ENCODE results near the gene ALX1. TPM values are rescaled to one million over a fixed set of nuclear protein-coding genes. Genes with fewer than 3 reads are reported as not detected.

Gene ALX1
- not detected for total RNA-seq
- not detected for polyA plus RNA-seq

DNA sequence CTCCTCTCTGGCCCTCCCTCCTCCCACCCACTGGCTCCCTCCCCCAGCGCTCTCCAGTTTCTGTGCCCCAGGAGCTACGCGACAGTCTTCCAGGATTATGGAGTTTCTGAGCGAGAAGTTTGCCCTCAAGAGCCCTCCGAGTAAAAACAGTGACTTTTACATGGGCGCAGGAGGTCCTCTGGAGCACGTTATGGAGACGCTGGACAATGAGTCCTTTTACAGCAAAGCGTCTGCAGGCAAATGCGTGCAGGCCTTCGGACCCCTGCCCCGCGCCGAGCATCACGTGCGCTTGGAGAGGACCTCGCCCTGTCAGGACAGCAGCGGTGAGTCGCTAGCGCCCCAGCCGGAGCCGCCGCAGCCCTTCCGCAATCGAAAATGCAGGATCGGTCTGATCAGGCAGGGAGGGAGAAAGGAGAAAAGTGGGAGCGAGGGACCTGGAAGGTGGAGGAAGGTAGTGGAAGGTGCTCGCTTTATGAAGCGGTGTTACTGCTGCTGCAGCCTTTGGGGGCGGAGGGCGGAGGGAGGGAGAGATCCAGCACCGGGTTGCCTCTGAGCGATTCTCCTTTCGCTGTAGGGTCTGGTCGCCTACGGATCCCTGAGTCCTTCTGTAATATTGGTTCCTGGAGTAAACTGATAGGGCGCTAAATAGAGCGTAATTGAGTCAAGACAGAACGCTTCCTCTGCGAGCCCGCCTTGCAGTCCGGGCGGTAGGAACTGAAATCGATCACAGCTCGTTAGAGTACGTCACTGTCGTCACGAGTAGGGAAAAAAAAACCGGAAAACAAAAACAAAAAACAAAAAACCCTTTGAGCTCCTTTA, at the start of gene ALX1:
Gene ALX1, plus strand, starts transcription at position 56 of the 819 bp plus-strand sequence. Its CDS starts 42 bp downstream, at position 98.
- CTCF ChIA-PET (ENCODE audit: partially characterized antibody) = interaction anchor here (1.5 kb wide), 1 partner anchor 30 kb away, joined by 4 read pairs; no protein-coding TSS in a partner anchor
- Mint-ChIP-seq H3K9me3 (peaks cover 0 to 13% (median 8%) of the 10 kb centered on the region in 8 donors), H3K4me1 (peaks cover 0 to 11% (median 5%) of the 10 kb centered on the region in 4 donors), H3K36me3 (no peaks in the 10 kb centered on the region), H3K27ac (no peak within 1 kb of the TSS), H3K27me3 (peaks cover 26 to 37% of the 10 kb centered on the region in 2 donors), H3K4me3 (peak within 1 kb of the TSS; percentile 11 to 71 (median 56))
- Histone ChIP-seq H3K4me3 (ENCODE audit: low read length in 2 of 2) (no peak within 1 kb of the TSS), H3K36me3 (ENCODE audit: insufficient read depth, low read length) (no peaks in the 10 kb centered on the region), H3K27me3 (ENCODE audit: insufficient read depth, low read length) (no peaks in the 10 kb centered on the region), H3K27ac (ENCODE audit: low read depth, low read length) (no peak within 1 kb of the TSS), H3K9me3 (ENCODE audit: control insufficient read depth in 1 of 2, low read length in 2 of 2) (no peaks in the 10 kb centered on the region), H3K4me1 (ENCODE audit: insufficient read depth, low read length) (no peaks in the 10 kb centered on the region)
- POLR2A ChIA-PET (ENCODE audit: partially characterized antibody) = no interaction called here
- no peak for DNase-seq
- intact Hi-C loops (cut with micrococcal nuclease) = no loop called here

DNA sequence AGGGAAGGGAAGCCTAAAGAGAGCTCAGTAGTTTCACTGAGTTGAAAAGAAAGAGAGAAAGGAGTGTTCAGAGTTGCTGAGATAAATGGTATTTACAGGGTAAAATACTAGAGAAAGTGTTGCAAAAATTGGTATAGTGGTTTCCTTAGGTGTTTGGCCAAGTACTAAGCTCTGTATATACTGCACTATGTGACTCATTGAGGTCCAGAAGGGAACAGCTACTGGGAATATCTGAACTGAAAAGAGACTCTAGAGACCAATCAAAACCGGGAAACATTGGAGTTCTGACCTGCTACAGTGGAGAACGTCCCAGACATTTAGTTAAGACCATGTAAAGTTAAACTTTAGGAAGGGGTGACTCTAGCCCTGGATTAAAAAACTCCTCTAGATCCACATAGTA, 42.7 kb upstream of the ALX1 start:
- no peak overlapping the region for H3K27ac ChIP-seq (ENCODE audit: low read depth, low read length)
- CTCF ChIA-PET (ENCODE audit: partially characterized antibody) = no interaction called here
- Mint-ChIP-seq H3K9me3 (peaks cover 0 to 8% (median 0%) of the 10 kb centered on the region in 8 donors), H3K36me3 (no peaks in the 10 kb centered on the region), H3K4me3 (no peak overlapping the region), H3K27me3 (no peaks in the 10 kb centered on the region), H3K27ac (no peak overlapping the region), H3K4me1 (no peaks in the 10 kb centered on the region)
- H3K36me3 ChIP-seq (ENCODE audit: insufficient read depth, low read length) = no peaks in the 10 kb centered on the region
- no peaks in the 10 kb centered on the region for H3K4me1 ChIP-seq (ENCODE audit: insufficient read depth, low read length)
- intact Hi-C loops (cut with micrococcal nuclease) = no loop called here
- no peak overlapping the region for H3K4me3 ChIP-seq (ENCODE audit: low read length in 2 of 2)
- DNase-seq = no peak
- H3K9me3 ChIP-seq (ENCODE audit: control insufficient read depth in 1 of 2, low read length in 2 of 2) = no peaks in the 10 kb centered on the region
- POLR2A ChIA-PET (ENCODE audit: partially characterized antibody) = no interaction called here
- H3K27me3 ChIP-seq (ENCODE audit: insufficient read depth, low read length) = no peaks in the 10 kb centered on the region

DNA sequence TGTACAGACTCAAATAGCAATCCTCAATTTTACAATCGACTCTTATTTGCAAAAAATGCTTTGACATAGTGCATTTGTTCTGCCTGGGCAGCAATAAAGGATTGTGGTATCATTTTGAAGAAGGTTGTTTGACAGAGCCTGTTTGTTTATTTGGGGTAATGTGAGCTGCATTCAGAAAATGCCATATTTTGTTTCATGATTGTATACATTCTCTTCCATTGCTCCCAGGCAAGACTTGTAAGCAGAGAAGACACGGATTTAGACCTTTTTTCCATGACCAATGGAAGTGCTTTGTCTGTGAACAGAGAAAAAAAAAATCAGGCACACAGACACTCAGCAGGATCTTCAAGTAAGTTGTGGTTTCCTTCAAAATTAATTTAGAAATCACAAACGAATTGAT, 35.5 kb upstream of the ALX1 start:
- POLR2A ChIA-PET (ENCODE audit: partially characterized antibody) = no interaction called here

DNA sequence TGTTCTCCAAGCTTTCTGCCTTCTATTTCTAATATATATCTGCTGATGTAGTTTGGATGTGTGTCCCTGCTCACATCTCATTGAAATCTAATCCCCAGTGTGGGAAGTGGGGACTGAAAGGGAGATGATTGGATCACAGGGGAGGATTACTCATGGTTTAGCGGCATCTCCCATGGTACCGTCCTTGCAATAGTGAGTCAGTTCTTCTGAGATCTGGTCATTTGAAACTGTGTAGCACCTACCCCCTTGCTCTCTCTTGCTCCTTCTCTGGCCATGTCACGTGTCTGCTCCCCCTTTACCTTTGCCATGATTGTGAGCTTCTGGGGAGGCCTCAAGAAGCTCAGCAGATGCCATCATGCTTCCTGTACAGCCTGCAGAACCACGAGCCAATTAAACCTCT, 26.2 kb upstream of the ALX1 start:
- Histone ChIP-seq H3K9me3 (ENCODE audit: control insufficient read depth in 1 of 2, low read length in 2 of 2) (no peaks in the 10 kb centered on the region), H3K27me3 (ENCODE audit: insufficient read depth, low read length) (no peaks in the 10 kb centered on the region)
- H3K36me3 Mint-ChIP-seq = no peaks in the 10 kb centered on the region

More for the DNA sequence above, 35.5 kb upstream of the ALX1 start:
- H3K36me3 ChIP-seq (ENCODE audit: insufficient read depth, low read length) = no peaks in the 10 kb centered on the region
- no peaks in the 10 kb centered on the region for H3K27me3 ChIP-seq (ENCODE audit: insufficient read depth, low read length)
- H3K4me1 ChIP-seq (ENCODE audit: insufficient read depth, low read length) = no peaks in the 10 kb centered on the region
- no peaks in the 10 kb centered on the region for H3K36me3 Mint-ChIP-seq
- H3K27ac Mint-ChIP-seq = no peak overlapping the region
- H3K27ac ChIP-seq (ENCODE audit: low read depth, low read length) = no peak overlapping the region
- no peaks in the 10 kb centered on the region for H3K4me1 Mint-ChIP-seq
- H3K9me3 Mint-ChIP-seq = peaks cover 0 to 4% (median 0%) of the 10 kb centered on the region in 8 donors
- H3K4me3 ChIP-seq (ENCODE audit: low read length in 2 of 2) = no peak overlapping the region
- DNase-seq = no peak
- intact Hi-C loops (cut with micrococcal nuclease) = no loop called here
- no peak overlapping the region for H3K4me3 Mint-ChIP-seq
- CTCF ChIA-PET (ENCODE audit: partially characterized antibody) = no interaction called here
- H3K9me3 ChIP-seq (ENCODE audit: control insufficient read depth in 1 of 2, low read length in 2 of 2) = no peaks in the 10 kb centered on the region
- no peaks in the 10 kb centered on the region for H3K27me3 Mint-ChIP-seq

DNA sequence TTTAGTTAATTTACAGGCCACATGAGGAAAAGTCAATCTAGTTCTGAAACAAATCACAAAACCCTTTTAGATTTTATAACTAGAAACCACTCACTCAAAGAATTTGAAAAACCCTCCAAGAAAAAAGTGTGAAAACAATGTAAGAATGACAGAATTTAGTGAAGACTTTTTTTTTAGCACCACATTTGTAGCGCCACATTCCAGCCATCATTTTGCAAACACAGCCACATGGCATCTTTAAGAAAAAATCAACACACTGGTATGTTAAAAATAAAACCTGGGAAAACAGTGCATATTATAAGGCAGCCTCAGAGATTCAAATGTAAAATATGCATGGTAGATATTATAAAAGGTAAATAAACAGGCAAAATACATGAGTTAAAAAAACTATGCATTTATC, 22.3 kb upstream of the ALX1 start:
- CTCF ChIA-PET (ENCODE audit: partially characterized antibody) = no interaction called here
- no peak overlapping the region for H3K27ac Mint-ChIP-seq
- no peaks in the 10 kb centered on the region for H3K4me1 ChIP-seq (ENCODE audit: insufficient read depth, low read length)
- no peaks in the 10 kb centered on the region for H3K9me3 ChIP-seq (ENCODE audit: control insufficient read depth in 1 of 2, low read length in 2 of 2)
- no peak for DNase-seq
- no peak overlapping the region for H3K4me3 ChIP-seq (ENCODE audit: low read length in 2 of 2)
- no peaks in the 10 kb centered on the region for H3K27me3 ChIP-seq (ENCODE audit: insufficient read depth, low read length)
- intact Hi-C loops (cut with micrococcal nuclease) = no loop called here
- no peaks in the 10 kb centered on the region for H3K36me3 Mint-ChIP-seq
- no peaks in the 10 kb centered on the region for H3K36me3 ChIP-seq (ENCODE audit: insufficient read depth, low read length)
- no peaks in the 10 kb centered on the region for H3K4me1 Mint-ChIP-seq
- no peaks in the 10 kb centered on the region for H3K27me3 Mint-ChIP-seq
- H3K4me3 Mint-ChIP-seq = no peak overlapping the region
- POLR2A ChIA-PET (ENCODE audit: partially characterized antibody) = no interaction called here
- no peak overlapping the region for H3K27ac ChIP-seq (ENCODE audit: low read depth, low read length)
- peaks cover 0 to 3% (median 0%) of the 10 kb centered on the region in 8 donors for H3K9me3 Mint-ChIP-seq

More for the DNA sequence above, 26.2 kb upstream of the ALX1 start:
- no peak for DNase-seq
- Mint-ChIP-seq H3K4me3 (no peak overlapping the region), H3K4me1 (no peaks in the 10 kb centered on the region), H3K9me3 (peaks cover 0 to 6% (median under 1%) of the 10 kb centered on the region in 8 donors), H3K27ac (peak overlapping the region in 1 of 7 donors; percentile 9), H3K27me3 (no peaks in the 10 kb centered on the region)
- POLR2A ChIA-PET (ENCODE audit: partially characterized antibody) = no interaction called here
- intact Hi-C loops (cut with micrococcal nuclease) = no loop called here
- H3K4me3 ChIP-seq (ENCODE audit: low read length in 2 of 2) = no peak overlapping the region
- H3K27ac ChIP-seq (ENCODE audit: low read depth, low read length) = no peak overlapping the region
- CTCF ChIA-PET (ENCODE audit: partially characterized antibody) = no interaction called here
- H3K4me1 ChIP-seq (ENCODE audit: insufficient read depth, low read length) = no peaks in the 10 kb centered on the region
- H3K36me3 ChIP-seq (ENCODE audit: insufficient read depth, low read length) = no peaks in the 10 kb centered on the region

DNA sequence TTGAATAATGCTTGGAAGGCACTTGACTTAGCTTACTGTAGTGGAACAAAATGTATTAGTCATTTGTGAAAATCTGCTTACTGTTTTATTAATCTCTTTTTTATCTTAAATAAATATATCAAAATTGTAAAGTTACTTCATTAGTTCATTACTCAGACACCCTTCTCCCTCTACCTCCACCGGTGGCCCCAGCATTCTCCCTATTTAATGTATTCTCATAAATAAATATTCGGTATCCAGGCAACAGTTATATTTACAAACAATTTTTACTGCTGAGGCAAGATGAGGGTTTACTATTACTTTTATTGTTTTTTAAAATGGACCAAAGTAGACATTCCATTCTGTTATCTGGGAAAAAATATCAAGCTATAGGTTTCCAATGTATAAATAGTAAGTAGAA, 19.6 kb upstream of the ALX1 start:
- ChIA-PET CTCF (ENCODE audit: partially characterized antibody) (no interaction called here), POLR2A (ENCODE audit: partially characterized antibody) (no interaction called here)
- intact Hi-C loops (cut with micrococcal nuclease) = no loop called here
- H3K4me3 ChIP-seq (ENCODE audit: low read length in 2 of 2) = no peak overlapping the region
- Mint-ChIP-seq H3K27ac (no peak overlapping the region), H3K4me3 (no peak overlapping the region), H3K27me3 (no peaks in the 10 kb centered on the region), H3K9me3 (peaks cover 0 to 3% (median 0%) of the 10 kb centered on the region in 8 donors), H3K36me3 (no peaks in the 10 kb centered on the region), H3K4me1 (no peaks in the 10 kb centered on the region)
- H3K9me3 ChIP-seq (ENCODE audit: control insufficient read depth in 1 of 2, low read length in 2 of 2) = no peaks in the 10 kb centered on the region
- no peak overlapping the region for H3K27ac ChIP-seq (ENCODE audit: low read depth, low read length)
- no peak for DNase-seq
- no peaks in the 10 kb centered on the region for H3K27me3 ChIP-seq (ENCODE audit: insufficient read depth, low read length)
- no peaks in the 10 kb centered on the region for H3K4me1 ChIP-seq (ENCODE audit: insufficient read depth, low read length)
- H3K36me3 ChIP-seq (ENCODE audit: insufficient read depth, low read length) = no peaks in the 10 kb centered on the region

DNA sequence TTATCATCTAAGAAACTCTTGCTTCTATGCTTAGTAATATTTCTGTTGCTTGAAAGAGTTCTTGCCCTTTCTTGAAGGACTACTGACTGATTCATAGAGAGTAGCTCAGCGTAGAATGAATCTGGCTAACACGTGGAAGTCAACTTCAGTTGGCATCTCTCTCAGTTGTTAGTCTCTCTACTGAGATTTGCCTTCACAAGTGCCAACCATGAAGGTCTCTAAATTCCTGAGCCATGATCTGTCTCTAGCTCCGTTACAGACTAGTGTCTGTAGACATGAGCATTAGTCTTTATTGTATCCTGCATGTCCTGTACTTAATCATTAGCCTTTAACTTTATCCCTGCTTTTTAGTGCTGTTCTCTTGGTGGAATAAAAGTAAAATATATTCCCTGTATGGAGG, 19.1 kb upstream of the ALX1 start:
- Mint-ChIP-seq H3K27me3 (no peaks in the 10 kb centered on the region), H3K27ac (no peak overlapping the region), H3K9me3 (peaks cover 0 to 3% (median 0%) of the 10 kb centered on the region in 8 donors), H3K4me1 (no peaks in the 10 kb centered on the region), H3K36me3 (no peaks in the 10 kb centered on the region), H3K4me3 (no peak overlapping the region)
- DNase-seq = no peak
- intact Hi-C loops (cut with micrococcal nuclease) = no loop called here
- Histone ChIP-seq H3K27me3 (ENCODE audit: insufficient read depth, low read length) (no peaks in the 10 kb centered on the region), H3K9me3 (ENCODE audit: control insufficient read depth in 1 of 2, low read length in 2 of 2) (no peaks in the 10 kb centered on the region), H3K36me3 (ENCODE audit: insufficient read depth, low read length) (no peaks in the 10 kb centered on the region), H3K4me3 (ENCODE audit: low read length in 2 of 2) (no peak overlapping the region), H3K4me1 (ENCODE audit: insufficient read depth, low read length) (no peaks in the 10 kb centered on the region), H3K27ac (ENCODE audit: low read depth, low read length) (no peak overlapping the region)
- POLR2A ChIA-PET (ENCODE audit: partially characterized antibody) = no interaction called here
- CTCF ChIA-PET (ENCODE audit: partially characterized antibody) = no interaction called here

Data from CD4-positive, alpha-beta memory T cell (primary cell).